ENCODE measurements around the gene RBL2. TPM values are rescaled to one million over a fixed set of nuclear protein-coding genes. Genes with fewer than 3 reads are reported as not detected.

The RBL2 gene
- total RNA-seq, 1 donor from 2014 or later: 96.5 TPM

GRCh38 chr16:53515259-53515658 lies 81.0 kb downstream of the RBL2 start:
- H3K4me1 ChIP-seq: peaks cover 58% of the 10 kb centered on the region
- intact Hi-C loops (cut with DNase I): no loop called here
- no peak for DNase-seq

GRCh38 chr16:53515811-53516210 lies 81.5 kb downstream of the RBL2 start:
- Histone ChIP-seq H3K36me3 (no peaks in the 10 kb centered on the region), H3K4me3 (no peak overlapping the region), H3K27me3 (ENCODE audit: low read depth) (no peaks in the 10 kb centered on the region), H3K4me1 (peaks cover 56% of the 10 kb centered on the region), H3K9me3 (no peaks in the 10 kb centered on the region), H3K27ac (peak overlapping the region; percentile 62)
- DNase-seq (no peak), ATAC-seq (no peak)
- intact Hi-C loops (cut with DNase I): no loop called here
- no peak for TF ChIP-seq CTCF (IDR thresholded peaks at IDR 0.05)

More at GRCh38 chr16:53515259-53515658, 81.0 kb downstream of the RBL2 start:
- TF ChIP-seq CTCF (IDR thresholded peaks at IDR 0.05): no peak
- H3K27me3 ChIP-seq (ENCODE audit: low read depth): no peaks in the 10 kb centered on the region
- peak; percentile 11 to 12 for ATAC-seq
- no peaks in the 10 kb centered on the region for H3K36me3 ChIP-seq
- H3K4me3 ChIP-seq: no peak overlapping the region
- no peaks in the 10 kb centered on the region for H3K9me3 ChIP-seq
- H3K27ac ChIP-seq: peak overlapping the region; percentile 62

GRCh38 chr16:53517851-53518250 lies 83.6 kb downstream of the RBL2 start:
- Histone ChIP-seq H3K4me3 (no peak overlapping the region), H3K9me3 (no peaks in the 10 kb centered on the region), H3K27ac (peak overlapping the region; percentile 89), H3K4me1 (peaks cover 44% of the 10 kb centered on the region), H3K27me3 (ENCODE audit: low read depth) (no peaks in the 10 kb centered on the region), H3K36me3 (no peaks in the 10 kb centered on the region)
- ATAC-seq: no peak
- no peak for TF ChIP-seq CTCF (IDR thresholded peaks at IDR 0.05)
- intact Hi-C loops (cut with DNase I): no loop called here
- DNase-seq: no peak

- peak; percentile 80 to 82 for ATAC-seq
- H3K27ac ChIP-seq: peak overlapping the region; percentile 89
- peaks cover 44% of the 10 kb centered on the region for H3K4me1 ChIP-seq
- intact Hi-C loops (cut with DNase I): no loop called here
- peak overlapping the region; percentile 9 for H3K4me3 ChIP-seq
- H3K9me3 ChIP-seq: no peaks in the 10 kb centered on the region
- no peaks in the 10 kb centered on the region for H3K36me3 ChIP-seq
- DNase-seq: no peak
- no peaks in the 10 kb centered on the region for H3K27me3 ChIP-seq (ENCODE audit: low read depth)
- TF ChIP-seq CTCF (IDR thresholded peaks at IDR 0.05): no peak
Measured at GRCh38 chr16:53518550-53519416, 84.5 kb downstream of the RBL2 start.

GRCh38 chr16:53519417-53520091 lies 85.3 kb downstream of the RBL2 start:
- DNase-seq: no peak
- Histone ChIP-seq H3K9me3 (no peaks in the 10 kb centered on the region), H3K27ac (peak overlapping the region; percentile 89), H3K27me3 (ENCODE audit: low read depth) (no peaks in the 10 kb centered on the region), H3K4me3 (peak overlapping the region; percentile 9), H3K36me3 (no peaks in the 10 kb centered on the region), H3K4me1 (peaks cover 44% of the 10 kb centered on the region)
- TF ChIP-seq CTCF (IDR thresholded peaks at IDR 0.05): no peak
- ATAC-seq: no peak
- intact Hi-C loops (cut with DNase I): no loop called here

Measured in lower lobe of right lung (tissue), 2 donors.